Liver (tissue), 9 donors: ENCODE data around the gene ERBB4. TPM values are rescaled to one million over a fixed set of nuclear protein-coding genes. Genes with fewer than 3 reads are reported as not detected.

Source experiments
- DNase-seq: peaks from one replicate; pipeline ENCODE4 v3.0.0-alpha.2; 2017; ENCODE audit warnings: low spot score
- H3K27ac ChIP-seq, 2 donors: one replicate each; pipeline ENCODE4 v1.7.0; 2013; ENCODE audit warnings: inconsistent platforms in 2 of 2, low read length in 2 of 2, control low read depth in 1 of 2, low read depth in 1 of 2, mild to moderate bottlenecking in 1 of 2
- H3K27me3 ChIP-seq, 4 donors: one replicate each; pipeline versions ENCODE4 v1.6.1 to v1.7.0; 2013; ENCODE audit warnings: low read length in 3 of 4, inconsistent platforms in 1 of 4, mild to moderate bottlenecking in 1 of 4, moderate library complexity in 1 of 4; ENCODE audit not compliant: control insufficient read depth in 4 of 4, insufficient read depth in 4 of 4
- H3K36me3 ChIP-seq, 4 donors: one replicate each; pipeline versions ENCODE4 v1.6.1 to v1.7.0; 2013; ENCODE audit warnings: low read length in 3 of 4, mild to moderate bottlenecking in 3 of 4, low read depth in 1 of 4, moderate library complexity in 1 of 4; ENCODE audit not compliant: control insufficient read depth in 4 of 4, insufficient read depth in 3 of 4
- H3K4me1 ChIP-seq, 4 donors: one replicate each; pipeline versions ENCODE4 v1.6.1 to v1.7.0; 2013; ENCODE audit warnings: low read length in 3 of 4, mild to moderate bottlenecking in 3 of 4, moderate library complexity in 1 of 4; ENCODE audit not compliant: control insufficient read depth in 4 of 4, insufficient read depth in 4 of 4
- H3K4me3 ChIP-seq, 3 donors: one replicate each; pipeline versions ENCODE4 v1.6.1 to v1.7.0; 2013; ENCODE audit warnings: low read length in 3 of 3, control low read depth in 1 of 3, low read depth in 1 of 3, mild to moderate bottlenecking in 1 of 3
- H3K9ac ChIP-seq, 2 donors: one replicate each; pipeline ENCODE4 v1.7.0; 2013; ENCODE audit warnings: low read length in 2 of 2, mild to moderate bottlenecking in 2 of 2, moderate library complexity in 2 of 2, control low read depth in 1 of 2, low read depth in 1 of 2
- H3K9me3 ChIP-seq, 4 donors: one replicate each; pipeline versions ENCODE4 v1.6.1 to v1.7.0; 2013; ENCODE audit warnings: low read length in 3 of 4; ENCODE audit not compliant: control insufficient read depth in 4 of 4
- ATF3 ChIP-seq: IDR thresholded peaks from 2 replicates; pipeline ENCODE4 v1.6.1; 2016; ENCODE audit warnings: antibody characterized with exemption
- EGR1 ChIP-seq, 2 donors: IDR thresholded peaks; 2 replicates each; pipeline ENCODE4 v1.6.1; 2016 to 2018; ENCODE audit warnings: antibody characterized with exemption in 2 of 2, low read depth in 2 of 2
- GABPA ChIP-seq, 2 donors: IDR thresholded peaks in 1 of 2; conservative IDR thresholded peaks in 1 of 2; 2 replicates each; pipeline ENCODE4 v1.6.1; 2016; ENCODE audit warnings: antibody characterized with exemption in 2 of 2, mild to moderate bottlenecking in 1 of 2, moderate library complexity in 1 of 2
- JUND ChIP-seq, 2 donors: IDR thresholded peaks; 2 replicates each; pipeline ENCODE4 v1.6.1; 2016; ENCODE audit warnings: antibody characterized with exemption in 2 of 2
- REST ChIP-seq: IDR thresholded peaks from 2 replicates; pipeline ENCODE4 v1.6.1; 2016; ENCODE audit warnings: antibody characterized with exemption, mild to moderate bottlenecking
- RXRA ChIP-seq, 2 donors: IDR thresholded peaks; 2 replicates each; pipeline ENCODE4 v1.6.1; 2017 to 2018; ENCODE audit warnings: antibody characterized with exemption in 2 of 2, mild to moderate bottlenecking in 1 of 2
- ZBTB33 ChIP-seq: IDR thresholded peaks from 2 replicates; pipeline ENCODE4 v1.6.1; 2016; ENCODE audit warnings: antibody characterized with exemption
- WGBS: extraction: QIAGEN DNeasy Blood & Tissue Kit; methylation state at CpG from one replicate; pipeline ENCODE4 v1.1.7; 2013; 5-methylcytosine and 5-hydroxymethylcytosine counted together
- polyA plus RNA-seq, 2 donors: library from polyadenylated mRNA; stranded (reverse) in 1 of 2; unstranded in 1 of 2; fragments of 200-250 nt in 1 of 2; fragments of >200 nt in 1 of 2; fragmentation: Nextera tagmentation in 1 of 2; extraction: Ambion mirVana in 1 of 2; gene quantifications; one replicate each; pipeline versions ENCODE4 v1.2.1 to v1.2.3, GENCODE V29; 2013 to 2015
- total RNA-seq, 2 donors: library from RNA; depleted of rRNA; stranded (reverse); fragments of >200 nt; gene quantifications; one replicate each; pipeline ENCODE4 v1.2.3, GENCODE V29; 2014
- donor health status: healthy.
- donor health status: healthy.
- donor health status: healthy.
- donor health status: healthy.
- donor health status: healthy.

The ERBB4 gene
- total and polyA plus RNA-seq, 4 donors = 0.03 to 0.42 TPM; not detected in 2

GRCh38 chr2:211741966-211742365 is 796.6 kb downstream of the ERBB4 start:
- 81% methylated on average over 4 of the region's 4 CpGs for WGBS
- Histone ChIP-seq H3K9ac (no peak overlapping the region), H3K36me3 (no peaks in the 10 kb centered on the region), H3K4me1 (no peaks in the 10 kb centered on the region), H3K27ac (no peak overlapping the region), H3K27me3 (no peaks in the 10 kb centered on the region), H3K4me3 (no peak overlapping the region), H3K9me3 (no peaks in the 10 kb centered on the region)
- TF ChIP-seq EGR1 (IDR thresholded peaks at IDR 0.05; ENCODE audit: low read depth in 2 of 2) = no peak
- no peak for TF ChIP-seq ATF3
- DNase-seq = no peak

- H3K9me3 ChIP-seq = no peaks in the 10 kb centered on the region
- H3K4me3 ChIP-seq = no peak overlapping the region
- TF ChIP-seq RXRA (IDR thresholded peaks at IDR 0.05) (no peak), JUND (IDR thresholded peaks at IDR 0.05) (no peak)
- no peaks in the 10 kb centered on the region for H3K27me3 ChIP-seq
- H3K36me3 ChIP-seq = no peaks in the 10 kb centered on the region
- no peaks in the 10 kb centered on the region for H3K4me1 ChIP-seq
- H3K9ac ChIP-seq = no peak overlapping the region
- DNase-seq = no peak
- WGBS = 55% methylated on average over 3 of the region's 3 CpGs
- no peak overlapping the region for H3K27ac ChIP-seq
Measured at GRCh38 chr2:211737282-211737681, 801.3 kb downstream of the ERBB4 start.

- Histone ChIP-seq H3K27ac (no peak overlapping the region), H3K9me3 (no peaks in the 10 kb centered on the region), H3K4me3 (no peak overlapping the region), H3K4me1 (no peaks in the 10 kb centered on the region), H3K36me3 (no peaks in the 10 kb centered on the region), H3K9ac (no peak overlapping the region), H3K27me3 (no peaks in the 10 kb centered on the region)
- WGBS = 58% methylated on average over 2 of the region's 2 CpGs
- TF ChIP-seq RXRA (IDR thresholded peaks at IDR 0.05) (no peak), ZBTB33 (no peak), GABPA (IDR thresholded peaks at IDR 0.05 in 1 of 2, conservative IDR thresholded peaks at IDR 0.05 in 1 of 2) (no peak), JUND (IDR thresholded peaks at IDR 0.05) (no peak), EGR1 (IDR thresholded peaks at IDR 0.05; ENCODE audit: low read depth in 2 of 2) (no peak), REST (no peak), ATF3 (no peak)
- DNase-seq = no peak
Measured at GRCh38 chr2:211730215-211730614, 808.4 kb downstream of the ERBB4 start.
